ENCODE measurements around the gene LARP1.

The LARP1 gene

GRCh38 chr5:154741415-154741814 lies 13.8 kb upstream of the LARP1 start:
- H3K4me2 ChIP-seq (ENCODE audit: low read depth, low read length, poor library complexity, severe bottlenecking) = no peak overlapping the region
- TF ChIP-seq CTCF (IDR thresholded peaks at IDR 0.05; ENCODE audit: insufficient read depth, low read length, poor library complexity, severe bottlenecking) = no peak
- no peak for TF ChIP-seq EZH2phosphoT487 (conservative IDR thresholded peaks at IDR 0.05; ENCODE audit: low read length)
- H3F3A ChIP-seq (ENCODE audit: insufficient read depth) = no peaks in the 10 kb centered on the region
- no peaks in the 10 kb centered on the region for H3K9me3 ChIP-seq (ENCODE audit: insufficient read depth, low read length)
- H3K9ac ChIP-seq (ENCODE audit: low read length) = no peak overlapping the region
- H3K4me3 ChIP-seq (ENCODE audit: insufficient read depth, low read length, poor library complexity, severe bottlenecking) = no peak overlapping the region
- H3K36me3 ChIP-seq (ENCODE audit: low read length) = no peaks in the 10 kb centered on the region
- H2AFZ ChIP-seq (ENCODE audit: low read depth, low read length, severe bottlenecking) = no peak overlapping the region
- no peaks in the 10 kb centered on the region for H3K27me3 ChIP-seq (ENCODE audit: low read length)
- no peaks in the 10 kb centered on the region for H3K9me2 ChIP-seq (replicated peaks; ENCODE audit: insufficient read depth, low read length)
- no peak overlapping the region for H3K27ac ChIP-seq (ENCODE audit: low read depth, low read length)
- no peaks in the 10 kb centered on the region for H4K20me1 ChIP-seq (ENCODE audit: low read depth, low read length)
- H3K79me2 ChIP-seq (ENCODE audit: insufficient read depth, low read length) = no peaks in the 10 kb centered on the region

GRCh38 chr5:154743812-154744211 lies 11.4 kb upstream of the LARP1 start:
- no peaks in the 10 kb centered on the region for H3K36me3 ChIP-seq (ENCODE audit: low read length)
- no peak overlapping the region for H3K4me3 ChIP-seq (ENCODE audit: insufficient read depth, low read length, poor library complexity, severe bottlenecking)
- no peak overlapping the region for H2AFZ ChIP-seq (ENCODE audit: low read depth, low read length, severe bottlenecking)
- H3K9me2 ChIP-seq (replicated peaks; ENCODE audit: insufficient read depth, low read length) = no peaks in the 10 kb centered on the region
- H3K4me2 ChIP-seq (ENCODE audit: low read depth, low read length, poor library complexity, severe bottlenecking) = no peak overlapping the region
- no peaks in the 10 kb centered on the region for H3F3A ChIP-seq (ENCODE audit: insufficient read depth)
- H3K9ac ChIP-seq (ENCODE audit: low read length) = no peak overlapping the region
- no peak overlapping the region for H3K27ac ChIP-seq (ENCODE audit: low read depth, low read length)
- H3K79me2 ChIP-seq (ENCODE audit: insufficient read depth, low read length) = no peaks in the 10 kb centered on the region
- H3K9me3 ChIP-seq (ENCODE audit: insufficient read depth, low read length) = no peaks in the 10 kb centered on the region
- TF ChIP-seq CTCF (IDR thresholded peaks at IDR 0.05; ENCODE audit: insufficient read depth, low read length, poor library complexity, severe bottlenecking) = no peak
- no peak for TF ChIP-seq EZH2phosphoT487 (conservative IDR thresholded peaks at IDR 0.05; ENCODE audit: low read length)
- no peaks in the 10 kb centered on the region for H3K27me3 ChIP-seq (ENCODE audit: low read length)
- no peaks in the 10 kb centered on the region for H4K20me1 ChIP-seq (ENCODE audit: low read depth, low read length)

GRCh38 chr5:154745349-154745748 lies 9.8 kb upstream of the LARP1 start:
- Histone ChIP-seq H4K20me1 (ENCODE audit: low read depth, low read length) (no peaks in the 10 kb centered on the region), H3K9me2 (replicated peaks; ENCODE audit: insufficient read depth, low read length) (no peaks in the 10 kb centered on the region), H3K4me3 (ENCODE audit: insufficient read depth, low read length, poor library complexity, severe bottlenecking) (no peak overlapping the region), H3K36me3 (ENCODE audit: low read length) (no peaks in the 10 kb centered on the region), H3K9me3 (ENCODE audit: insufficient read depth, low read length) (no peaks in the 10 kb centered on the region), H2AFZ (ENCODE audit: low read depth, low read length, severe bottlenecking) (no peak overlapping the region), H3K9ac (ENCODE audit: low read length) (no peak overlapping the region), H3K79me2 (ENCODE audit: insufficient read depth, low read length) (no peaks in the 10 kb centered on the region), H3F3A (ENCODE audit: insufficient read depth) (no peaks in the 10 kb centered on the region), H3K4me2 (ENCODE audit: low read depth, low read length, poor library complexity, severe bottlenecking) (no peak overlapping the region), H3K27ac (ENCODE audit: low read depth, low read length) (no peak overlapping the region), H3K27me3 (ENCODE audit: low read length) (no peaks in the 10 kb centered on the region)
- no peak for TF ChIP-seq EZH2phosphoT487 (conservative IDR thresholded peaks at IDR 0.05; ENCODE audit: low read length)
- TF ChIP-seq CTCF (IDR thresholded peaks at IDR 0.05; ENCODE audit: insufficient read depth, low read length, poor library complexity, severe bottlenecking) = no peak
